ENCODE measurements around the gene RAPGEF1. TPM values are rescaled to one million over a fixed set of nuclear protein-coding genes. Genes with fewer than 3 reads are reported as not detected.

The RAPGEF1 gene
- total and polyA plus RNA-seq, 9 of the 15 experiments (the other 6 are each of a cell fraction or from before 2014, with no cell fraction given), result 0.06 to 44.1 (median 19.9) TPM

- TF ChIP-seq, protein P1, sequence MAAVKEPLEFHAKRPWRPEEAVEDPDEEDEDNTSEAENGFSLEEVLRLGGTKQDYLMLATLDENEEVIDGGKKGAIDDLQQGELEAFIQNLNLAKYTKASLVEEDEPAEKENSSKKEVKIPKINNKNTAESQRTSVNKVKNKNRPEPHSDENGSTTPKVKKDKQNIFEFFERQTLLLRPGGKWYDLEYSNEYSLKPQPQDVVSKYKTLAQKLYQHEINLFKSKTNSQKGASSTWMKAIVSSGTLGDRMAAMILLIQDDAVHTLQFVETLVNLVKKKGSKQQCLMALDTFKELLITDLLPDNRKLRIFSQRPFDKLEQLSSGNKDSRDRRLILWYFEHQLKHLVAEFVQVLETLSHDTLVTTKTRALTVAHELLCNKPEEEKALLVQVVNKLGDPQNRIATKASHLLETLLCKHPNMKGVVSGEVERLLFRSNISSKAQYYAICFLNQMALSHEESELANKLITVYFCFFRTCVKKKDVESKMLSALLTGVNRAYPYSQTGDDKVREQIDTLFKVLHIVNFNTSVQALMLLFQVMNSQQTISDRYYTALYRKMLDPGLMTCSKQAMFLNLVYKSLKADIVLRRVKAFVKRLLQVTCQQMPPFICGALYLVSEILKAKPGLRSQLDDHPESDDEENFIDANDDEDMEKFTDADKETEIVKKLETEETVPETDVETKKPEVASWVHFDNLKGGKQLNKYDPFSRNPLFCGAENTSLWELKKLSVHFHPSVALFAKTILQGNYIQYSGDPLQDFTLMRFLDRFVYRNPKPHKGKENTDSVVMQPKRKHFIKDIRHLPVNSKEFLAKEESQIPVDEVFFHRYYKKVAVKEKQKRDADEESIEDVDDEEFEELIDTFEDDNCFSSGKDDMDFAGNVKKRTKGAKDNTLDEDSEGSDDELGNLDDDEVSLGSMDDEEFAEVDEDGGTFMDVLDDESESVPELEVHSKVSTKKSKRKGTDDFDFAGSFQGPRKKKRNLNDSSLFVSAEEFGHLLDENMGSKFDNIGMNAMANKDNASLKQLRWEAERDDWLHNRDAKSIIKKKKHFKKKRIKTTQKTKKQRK (IDR thresholded peaks at IDR 0.05; ENCODE audit: borderline replicate concordance, low read depth, low read length), result no peak
- no peak for TF ChIP-seq CTBP1 (IDR thresholded peaks at IDR 0.05; ENCODE audit: borderline replicate concordance)
- no peak for TF ChIP-seq TSC22D4 (tag; IDR thresholded peaks at IDR 0.05)
- TF ChIP-seq ZNF764 (CRISPR knock-in tag; IDR thresholded peaks at IDR 0.05; ENCODE audit: low read depth), result no peak
- TF ChIP-seq ETV6 (IDR thresholded peaks at IDR 0.05; ENCODE audit: borderline replicate concordance in 1 of 2, low read depth in 2 of 2, low read length in 1 of 2), result no peak
- TF ChIP-seq ETV6 (CRISPR knock-in tag; IDR thresholded peaks at IDR 0.05; ENCODE audit: borderline replicate concordance), result no peak
- TF ChIP-seq PURB (CRISPR knock-in tag; IDR thresholded peaks at IDR 0.05; ENCODE audit: low read depth), result no peak
Observed at GRCh38 chr9:131554843-131555351, 185.0 kb downstream of the RAPGEF1 start (continued).
